22Rv1 (cell line): Measurements from ENCODE around the gene DDR2.

Source experiments
- H3K27ac ChIP-seq: fragments of 450-650 bp; 2 replicates; pipeline ENCODE4 v1.5.1; 2017
- CTCF ChIP-seq: fragments of 450-650 bp; IDR thresholded peaks from 2 replicates; pipeline ENCODE4 v1.5.1; 2017; ENCODE audit warnings: mild to moderate bottlenecking
- ZFX ChIP-seq: fragments of 450-650 bp; IDR thresholded peaks from 2 replicates; pipeline ENCODE4 v1.6.1; 2017; ENCODE audit warnings: antibody characterized with exemption, borderline replicate concordance

The DDR2 gene

GRCh38 chr1:162753998-162754585 lies 121.8 kb downstream of the DDR2 start:
- no peak for TF ChIP-seq ZFX
- no peak for TF ChIP-seq CTCF

GRCh38 chr1:162755306-162755705 lies 123.0 kb downstream of the DDR2 start:
- no peak for TF ChIP-seq ZFX
- TF ChIP-seq CTCF, result no peak
- no peak overlapping the region for H3K27ac ChIP-seq

More at GRCh38 chr1:162753998-162754585, 121.8 kb downstream of the DDR2 start:
- no peak overlapping the region for H3K27ac ChIP-seq

GRCh38 chr1:162756523-162756922 lies 124.3 kb downstream of the DDR2 start:
- TF ChIP-seq CTCF (no peak), ZFX (no peak)
- no peak overlapping the region for H3K27ac ChIP-seq

- H3K27ac ChIP-seq, result no peak overlapping the region
- no peak for TF ChIP-seq ZFX
- no peak for TF ChIP-seq CTCF
These were observed 125.2 kb downstream of the DDR2 start for GRCh38 chr1:162757476-162757875.

- TF ChIP-seq ZFX, result no peak
- TF ChIP-seq CTCF, result no peak
- H3K27ac ChIP-seq, result no peak overlapping the region
These were observed 133.5 kb downstream of the DDR2 start for GRCh38 chr1:162765788-162766187.

- no peak overlapping the region for H3K27ac ChIP-seq
- TF ChIP-seq CTCF, result no peak
- no peak for TF ChIP-seq ZFX
These were observed 140.4 kb downstream of the DDR2 start for GRCh38 chr1:162772571-162773154.

GRCh38 chr1:162774007-162774406 lies 141.7 kb downstream of the DDR2 start:
- TF ChIP-seq CTCF (no peak), ZFX (no peak)
- H3K27ac ChIP-seq, result no peak overlapping the region
